GM12878 (cell line): ENCODE data around the gene ACVR2A.

ENCODE experiments used
- CTCF ChIP-seq, 3 experiments: IDR thresholded peaks in 2 of 3; conservative IDR thresholded peaks in 1 of 3; 2 replicates each; pipeline ENCODE4 v1.5.1; 2011; ENCODE audit warnings: low read depth in 3 of 3, low read length in 3 of 3, mild to moderate bottlenecking in 3 of 3, control low read depth in 2 of 3, moderate library complexity in 2 of 3, inconsistent platforms in 1 of 3, mixed read lengths in 1 of 3; ENCODE audit not compliant: control insufficient read depth in 2 of 3, insufficient read depth in 1 of 3; ENCODE audit errors: extremely low read depth in 1 of 3
- GABPA ChIP-seq: IDR thresholded peaks from 2 replicates; pipeline ENCODE4 v1.6.1; 2014; ENCODE audit warnings: antibody characterized with exemption, low read depth, mild to moderate bottlenecking, inconsistent platforms
- SMC3 ChIP-seq: IDR thresholded peaks from 2 replicates; pipeline ENCODE4 v1.6.1; 2011; ENCODE audit warnings: low read length, improper control_type of control experiment, borderline replicate concordance
- ZNF217 ChIP-seq: fragments of 450-650 bp; IDR thresholded peaks from 2 replicates; pipeline ENCODE4 v1.6.1; 2017; ENCODE audit warnings: antibody characterized with exemption, mild to moderate bottlenecking
- TF ChIP-seq, protein P1 (sequence below): IDR thresholded peaks from 2 replicates; pipeline ENCODE4 v1.6.1; 2012; ENCODE audit warnings: low read depth, low read length, improper control_type of control experiment
- TF ChIP-seq, protein P2 (sequence below): fragments of 450-650 bp; IDR thresholded peaks from 2 replicates; pipeline ENCODE4 v1.6.1; 2017; ENCODE audit warnings: mild to moderate bottlenecking

- no peak for TF ChIP-seq CTCF (IDR thresholded peaks at IDR 0.05 in 2 of 3, conservative IDR thresholded peaks at IDR 0.05 in 1 of 3; ENCODE audit: control insufficient read depth in 2 of 3, extremely low read depth in 1 of 3, insufficient read depth in 1 of 3, low read depth in 3 of 3, low read length in 3 of 3)
- no peak for TF ChIP-seq ZNF217
- TF ChIP-seq SMC3, result no peak
- no peak for TF ChIP-seq GABPA
- TF ChIP-seq, protein P1, sequence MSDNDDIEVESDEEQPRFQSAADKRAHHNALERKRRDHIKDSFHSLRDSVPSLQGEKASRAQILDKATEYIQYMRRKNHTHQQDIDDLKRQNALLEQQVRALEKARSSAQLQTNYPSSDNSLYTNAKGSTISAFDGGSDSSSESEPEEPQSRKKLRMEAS, result no peak
- TF ChIP-seq, protein P2, sequence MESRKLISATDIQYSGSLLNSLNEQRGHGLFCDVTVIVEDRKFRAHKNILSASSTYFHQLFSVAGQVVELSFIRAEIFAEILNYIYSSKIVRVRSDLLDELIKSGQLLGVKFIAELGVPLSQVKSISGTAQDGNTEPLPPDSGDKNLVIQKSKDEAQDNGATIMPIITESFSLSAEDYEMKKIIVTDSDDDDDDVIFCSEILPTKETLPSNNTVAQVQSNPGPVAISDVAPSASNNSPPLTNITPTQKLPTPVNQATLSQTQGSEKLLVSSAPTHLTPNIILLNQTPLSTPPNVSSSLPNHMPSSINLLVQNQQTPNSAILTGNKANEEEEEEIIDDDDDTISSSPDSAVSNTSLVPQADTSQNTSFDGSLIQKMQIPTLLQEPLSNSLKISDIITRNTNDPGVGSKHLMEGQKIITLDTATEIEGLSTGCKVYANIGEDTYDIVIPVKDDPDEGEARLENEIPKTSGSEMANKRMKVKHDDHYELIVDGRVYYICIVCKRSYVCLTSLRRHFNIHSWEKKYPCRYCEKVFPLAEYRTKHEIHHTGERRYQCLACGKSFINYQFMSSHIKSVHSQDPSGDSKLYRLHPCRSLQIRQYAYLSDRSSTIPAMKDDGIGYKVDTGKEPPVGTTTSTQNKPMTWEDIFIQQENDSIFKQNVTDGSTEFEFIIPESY, result no peak
These were observed 71.2 kb downstream of the ACVR2A start for GRCh38 chr2:147916067-147916466.
